Fibroblast of skin of left quadriceps (primary cell): ENCODE results near the gene HSPG2.
"Not testable (repeated sequence)": the region's sequence is repeated elsewhere in the genome, so short reads cannot be mapped to it uniquely, and the experiment has no call there.

Source experiments
- DNase-seq, 2 experiments: peaks; one replicate each; pipeline ENCODE4 v3.0.0-alpha.2; 2013; ENCODE audit warnings: low read depth in 2 of 2

The HSPG2 gene

DNA sequence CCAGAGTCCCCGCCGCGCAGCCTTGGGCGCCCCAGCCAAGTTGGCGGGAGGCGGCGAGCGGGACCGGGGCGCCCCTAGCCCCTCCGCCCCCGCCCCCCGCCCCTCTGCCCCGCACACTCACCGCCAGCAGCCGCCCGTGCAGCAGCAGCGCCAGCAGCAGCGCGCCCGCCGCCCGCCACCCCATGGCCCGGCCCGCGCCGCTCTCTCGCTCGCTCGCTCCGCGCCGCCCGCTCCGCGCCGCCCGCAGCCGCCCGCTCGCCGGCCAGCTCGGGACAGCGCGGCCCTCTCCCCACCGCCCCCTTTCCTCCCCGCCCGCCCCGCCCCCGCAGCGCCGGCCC lies at the start of gene HSPG2:
Gene HSPG2 (minus strand): TSS at position 277 of the 338 bp plus-strand sequence. CDS start 93 bp downstream, at position 184.
- DNase-seq = no peak

GRCh38 chr1:21986386-21986785 lies 49.3 kb upstream of the HSPG2 start:
- not testable (repeated sequence) for DNase-seq

DNA sequence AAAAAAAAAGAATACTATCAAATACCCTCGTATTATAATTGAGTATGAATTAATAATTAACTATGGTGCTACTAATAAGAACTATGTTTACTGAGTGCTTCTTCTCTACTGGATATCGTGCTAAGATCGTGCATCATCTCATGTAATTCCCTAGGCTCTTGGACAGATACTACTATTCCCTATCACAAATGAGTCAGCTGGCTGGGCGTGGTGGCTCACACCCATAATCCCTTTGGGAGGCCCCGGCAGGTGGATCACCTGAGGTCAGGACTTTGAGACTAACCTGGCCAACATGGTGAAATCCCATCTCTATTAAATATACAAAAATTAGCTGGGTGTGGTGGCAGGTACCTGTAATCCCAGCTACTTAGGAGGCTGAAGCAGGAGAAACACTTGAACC lies 48.8 kb upstream of the HSPG2 start:
- DNase-seq = not testable (repeated sequence)

DNA sequence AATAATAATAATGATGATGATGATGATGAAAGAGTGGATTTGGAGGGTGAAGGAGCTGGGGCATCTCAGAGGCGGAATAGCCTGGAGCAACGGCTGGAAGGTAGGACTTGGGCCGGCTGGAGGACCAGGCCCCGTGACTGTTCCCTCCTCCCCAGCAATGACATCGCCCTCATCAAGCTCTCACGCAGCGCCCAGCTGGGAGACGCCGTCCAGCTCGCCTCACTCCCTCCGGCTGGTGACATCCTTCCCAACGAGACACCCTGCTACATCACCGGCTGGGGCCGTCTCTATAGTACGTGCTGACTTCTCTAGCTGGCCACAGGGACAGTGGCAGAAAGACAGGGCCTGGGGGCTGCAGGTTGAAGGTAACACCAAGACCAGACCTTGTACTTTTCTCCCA lies 46.4 kb upstream of the HSPG2 start:
- DNase-seq = not testable (repeated sequence)

DNA sequence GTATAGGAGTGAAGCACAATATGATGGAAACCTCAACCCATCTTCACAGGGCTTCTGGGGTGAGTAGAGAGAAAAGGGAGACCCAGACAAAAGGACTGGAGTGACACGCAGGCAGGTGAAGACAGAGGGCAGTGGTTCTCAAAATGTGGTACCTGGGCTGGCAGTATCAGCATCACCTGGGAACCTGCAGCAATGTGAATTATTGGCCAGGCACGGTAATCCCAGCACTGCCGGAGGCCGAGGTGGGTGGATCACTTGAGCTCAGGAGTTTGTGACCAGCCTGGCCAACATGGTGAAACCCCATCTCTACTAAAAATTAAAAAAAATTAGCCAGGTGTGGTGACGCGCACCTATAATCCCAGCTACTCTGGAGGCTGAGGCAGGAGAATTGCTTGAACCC lies 45.0 kb upstream of the HSPG2 start:
- DNase-seq = not testable (repeated sequence)

DNA sequence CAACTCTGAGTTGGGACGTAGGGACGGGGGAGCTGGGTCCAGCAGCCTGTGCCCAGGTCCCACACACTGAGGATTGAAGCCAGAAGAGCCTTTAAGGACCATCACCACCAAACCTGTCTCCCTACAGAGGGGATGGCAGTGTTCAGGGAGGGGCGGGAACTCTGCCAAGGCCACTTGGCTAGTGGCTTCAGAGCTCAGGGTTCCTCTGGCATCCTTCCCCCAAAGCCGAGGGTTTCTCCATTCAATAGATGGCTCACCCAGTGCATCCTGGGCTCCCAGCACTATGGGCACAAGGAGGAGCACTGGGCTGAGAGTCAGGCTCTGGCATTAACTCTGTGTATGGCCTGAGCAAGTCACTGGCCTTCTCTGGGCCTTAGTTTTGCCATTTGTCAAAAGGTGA lies 44.1 kb upstream of the HSPG2 start:
- not testable (repeated sequence) for DNase-seq

- DNase-seq = not testable (repeated sequence)
Observed at GRCh38 chr1:21980515-21981220, 43.6 kb upstream of the HSPG2 start.

DNA sequence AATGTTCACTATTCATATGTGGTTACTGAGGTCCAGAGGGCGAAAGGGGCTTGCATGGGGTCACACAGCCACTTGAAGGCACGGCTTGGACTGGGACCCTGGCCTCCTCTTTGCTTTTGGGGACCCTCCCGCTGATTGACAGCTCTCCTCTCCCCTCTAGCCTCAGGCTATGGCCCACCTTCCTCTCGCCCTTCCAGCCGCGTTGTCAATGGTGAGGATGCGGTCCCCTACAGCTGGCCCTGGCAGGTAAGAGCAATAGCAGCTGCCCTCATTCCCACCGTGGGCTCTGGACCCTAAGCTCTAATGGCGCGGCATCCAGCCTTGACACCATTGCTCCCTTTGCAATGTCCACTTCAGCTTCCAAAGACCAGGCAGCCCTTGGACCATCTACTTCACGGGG lies 41.1 kb upstream of the HSPG2 start:
- not testable (repeated sequence) for DNase-seq

GRCh38 chr1:21976703-21977239 lies 39.7 kb upstream of the HSPG2 start, which contains the start of gene CELA3B:
Gene CELA3B (plus strand): TSS chr1:21977022. CDS start chr1:21977040, 18 bp downstream.
- not testable (repeated sequence) for DNase-seq

GRCh38 chr1:21975296-21975695 lies 38.2 kb upstream of the HSPG2 start:
- not testable (repeated sequence) for DNase-seq

DNA sequence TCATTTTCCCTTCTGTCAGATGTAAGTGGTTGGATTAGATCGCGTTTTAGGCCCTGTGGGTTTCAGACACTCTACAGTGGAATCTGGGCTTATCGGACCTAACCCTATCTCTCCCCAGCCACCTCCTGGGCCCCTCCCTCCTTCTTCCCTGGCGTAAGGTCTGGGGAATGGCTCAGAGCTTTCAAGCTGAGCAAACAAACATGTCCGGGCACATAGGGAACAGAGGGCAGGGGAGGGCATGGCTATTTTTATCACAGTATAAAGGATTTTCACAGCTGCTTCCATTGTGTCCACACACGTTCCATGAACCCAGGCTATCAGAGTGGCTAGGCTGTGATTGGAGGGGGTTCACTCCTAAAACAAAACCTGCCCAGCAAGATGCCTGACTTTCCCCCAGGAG lies 37.6 kb upstream of the HSPG2 start:
- not testable (repeated sequence) for DNase-seq

DNA sequence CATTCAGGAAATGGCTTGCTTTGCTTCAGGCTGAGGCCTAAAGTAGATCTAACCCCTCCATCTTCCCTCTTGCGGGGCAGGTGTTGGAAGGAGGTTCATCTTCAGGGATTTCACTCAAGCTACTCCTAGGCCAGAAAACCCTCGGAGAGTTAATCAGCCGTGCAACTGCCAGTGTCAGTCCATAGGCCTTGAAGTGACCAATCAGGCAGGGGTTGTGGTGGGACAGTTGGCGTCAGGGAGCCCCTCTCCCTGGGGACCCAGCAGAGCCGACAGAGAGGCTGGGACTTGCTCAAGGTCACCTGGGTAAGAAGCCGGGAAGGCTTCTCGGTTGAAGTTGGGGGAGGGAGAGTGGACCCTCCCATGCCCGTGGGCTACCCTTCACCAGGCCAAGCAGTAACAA lies 36.8 kb upstream of the HSPG2 start:
- not testable (repeated sequence) for DNase-seq

GRCh38 chr1:21972973-21973441 lies 35.9 kb upstream of the HSPG2 start:
- not testable (repeated sequence) for DNase-seq

DNA sequence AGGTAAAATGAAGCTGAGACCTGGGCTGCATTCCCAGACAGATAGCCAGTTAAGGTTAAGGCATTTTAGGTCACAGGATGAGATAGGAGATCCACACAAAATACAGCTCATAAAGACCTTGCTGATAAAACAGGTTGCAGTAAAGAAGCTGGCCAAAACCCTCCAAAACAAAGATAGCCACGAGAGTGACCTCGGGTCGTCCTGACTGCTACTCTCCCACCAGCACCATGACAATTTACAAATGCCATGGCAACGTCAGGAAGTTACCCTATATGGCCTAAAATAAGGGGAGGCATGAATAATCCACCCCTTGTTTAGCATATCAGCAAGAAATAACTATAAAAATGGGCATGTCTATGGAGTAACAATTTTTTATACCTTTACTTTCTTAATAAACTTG lies 33.4 kb upstream of the HSPG2 start:
- not testable (repeated sequence) for DNase-seq

DNA sequence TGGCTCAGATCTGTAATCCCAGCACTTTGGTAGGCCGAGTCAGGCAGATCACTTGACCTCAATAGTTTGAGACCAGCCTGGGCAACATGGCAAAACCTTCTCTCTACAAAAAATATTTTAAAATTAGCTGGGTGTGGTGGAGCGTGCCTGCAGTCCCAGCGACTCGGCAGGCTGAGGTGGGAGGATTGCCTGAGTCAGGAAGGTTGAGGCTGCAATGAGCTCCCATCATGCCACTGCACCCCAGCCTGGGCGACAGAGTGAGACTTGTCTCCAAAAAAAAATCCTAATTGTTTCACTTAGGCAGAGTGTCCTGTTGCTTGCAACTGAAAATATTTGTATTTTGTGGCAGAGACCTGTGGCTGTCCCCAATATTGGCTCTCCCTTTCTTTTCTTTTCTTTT lies 32.0 kb upstream of the HSPG2 start:
- DNase-seq = not testable (repeated sequence)

GRCh38 chr1:21967216-21967615 lies 30.1 kb upstream of the HSPG2 start:
- not testable (repeated sequence) for DNase-seq

GRCh38 chr1:21966247-21967000 lies 29.3 kb upstream of the HSPG2 start:
- peak; percentile 27 to 36 for DNase-seq

GRCh38 chr1:21963477-21964217 lies 26.5 kb upstream of the HSPG2 start:
- peak in 1 of 2 experiments; percentile 38 for DNase-seq

GRCh38 chr1:21961799-21962198 lies 24.7 kb upstream of the HSPG2 start:
- no peak for DNase-seq

DNA sequence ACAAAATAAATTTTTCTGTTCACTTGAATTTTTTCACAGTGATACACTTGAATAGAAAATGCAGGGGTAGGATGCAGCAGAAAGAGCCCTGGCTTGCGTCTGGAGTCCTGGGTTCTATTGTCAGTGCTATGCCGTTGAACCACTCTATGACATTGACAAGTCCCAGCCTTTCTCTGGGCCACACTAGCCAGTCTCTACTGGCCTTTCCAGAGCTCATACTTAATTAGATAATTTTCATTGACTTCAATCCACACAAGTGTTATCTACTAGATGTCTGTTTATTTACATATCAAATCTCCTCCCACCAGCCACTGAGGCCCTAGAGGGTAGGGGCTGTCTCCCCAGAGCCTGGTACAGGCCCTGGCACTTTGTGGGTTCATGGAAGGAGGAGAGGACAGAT lies 24.2 kb upstream of the HSPG2 start:
- no peak for DNase-seq

GRCh38 chr1:21956720-21957552 lies 19.8 kb upstream of the HSPG2 start:
- DNase-seq = no peak
